ENCODE results near the gene MRPL38.

DNA sequence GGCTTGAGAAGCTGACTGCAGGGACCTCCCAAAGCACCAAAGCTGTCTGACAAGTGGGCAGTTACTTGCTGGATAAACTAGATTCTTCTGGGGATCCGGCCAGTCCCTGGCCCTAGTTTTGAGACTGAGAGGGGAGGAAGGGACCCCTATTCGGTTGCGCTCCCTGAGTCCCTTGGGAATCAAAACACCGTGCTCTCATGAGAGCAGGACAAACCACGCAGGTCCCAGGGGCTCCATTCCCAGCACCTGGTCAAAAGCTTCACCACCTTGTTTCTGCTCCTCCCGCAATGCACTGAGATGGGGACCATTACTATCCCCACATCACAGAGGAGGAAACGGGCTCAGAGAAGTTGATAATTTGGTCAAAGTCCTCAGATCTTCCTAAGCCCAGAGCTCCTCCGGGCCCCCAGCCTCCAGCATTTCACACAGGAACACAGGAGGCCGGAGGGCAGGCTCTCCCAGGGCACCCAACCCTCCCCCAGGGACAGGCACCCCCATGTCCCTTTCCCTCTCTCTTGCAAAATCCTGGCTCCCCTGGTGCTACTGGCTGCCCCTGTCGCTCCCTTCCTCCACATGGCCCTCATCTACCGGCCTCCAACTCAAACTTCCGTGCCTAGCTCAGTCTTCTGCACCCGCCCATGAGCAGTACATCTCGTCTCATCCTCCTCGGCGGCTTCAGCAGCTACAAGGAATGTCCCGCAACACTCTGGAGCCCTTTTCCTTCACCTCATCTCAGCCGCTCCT lies 11.2 kb downstream of the MRPL38 start:
- TF ChIP-seq, protein P1, sequence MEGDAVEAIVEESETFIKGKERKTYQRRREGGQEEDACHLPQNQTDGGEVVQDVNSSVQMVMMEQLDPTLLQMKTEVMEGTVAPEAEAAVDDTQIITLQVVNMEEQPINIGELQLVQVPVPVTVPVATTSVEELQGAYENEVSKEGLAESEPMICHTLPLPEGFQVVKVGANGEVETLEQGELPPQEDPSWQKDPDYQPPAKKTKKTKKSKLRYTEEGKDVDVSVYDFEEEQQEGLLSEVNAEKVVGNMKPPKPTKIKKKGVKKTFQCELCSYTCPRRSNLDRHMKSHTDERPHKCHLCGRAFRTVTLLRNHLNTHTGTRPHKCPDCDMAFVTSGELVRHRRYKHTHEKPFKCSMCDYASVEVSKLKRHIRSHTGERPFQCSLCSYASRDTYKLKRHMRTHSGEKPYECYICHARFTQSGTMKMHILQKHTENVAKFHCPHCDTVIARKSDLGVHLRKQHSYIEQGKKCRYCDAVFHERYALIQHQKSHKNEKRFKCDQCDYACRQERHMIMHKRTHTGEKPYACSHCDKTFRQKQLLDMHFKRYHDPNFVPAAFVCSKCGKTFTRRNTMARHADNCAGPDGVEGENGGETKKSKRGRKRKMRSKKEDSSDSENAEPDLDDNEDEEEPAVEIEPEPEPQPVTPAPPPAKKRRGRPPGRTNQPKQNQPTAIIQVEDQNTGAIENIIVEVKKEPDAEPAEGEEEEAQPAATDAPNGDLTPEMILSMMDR (conservative IDR thresholded peaks at IDR 0.05; ENCODE audit: low read depth, low read length) = no peak
- TF ChIP-seq EZH2 (IDR thresholded peaks at IDR 0.05; ENCODE audit: low read length, unreplicated experiment) (no peak), EZH2phosphoT487 (IDR thresholded peaks at IDR 0.05; ENCODE audit: borderline replicate concordance, low read length) (no peak)
